RWPE2 (cell line): ENCODE measurements around the gene SPP2.

Experiments
- ATAC-seq: fragments of 200-7000 bp; cut with Tn5 transposase; 3 replicates; pipeline ENCODE4 v1.9.1; 2021; ENCODE audit warnings: low read depth
- DNase-seq: peaks from one replicate; pipeline ENCODE4 v3.0.0-alpha.2; 2020; ENCODE audit warnings: low spot score
- H3K27ac ChIP-seq: fragments of 450-650 bp; 2 replicates; pipeline ENCODE4 v1.5.1; 2017; ENCODE audit warnings: mild to moderate bottlenecking; ENCODE audit not compliant: poor library complexity, severe bottlenecking
- H3K27me3 ChIP-seq: fragments of 250-450 bp; sonication (Bioruptor Pico); 2 replicates; pipeline ENCODE4 v1.5.1; 2021; ENCODE audit warnings: mild to moderate bottlenecking, moderate library complexity; ENCODE audit not compliant: insufficient read depth, poor library complexity, severe bottlenecking
- H3K36me3 ChIP-seq: fragments of 250-450 bp; sonication (Bioruptor Pico); 2 replicates; pipeline ENCODE4 v1.5.1; 2020; ENCODE audit warnings: low read depth, mild to moderate bottlenecking, moderate library complexity
- H3K4me1 ChIP-seq: fragments of 250-450 bp; sonication (Bioruptor Pico); 2 replicates; pipeline ENCODE4 v1.5.1; 2021; ENCODE audit warnings: mild to moderate bottlenecking, moderate library complexity; ENCODE audit not compliant: insufficient read depth, poor library complexity, severe bottlenecking
- H3K4me3 ChIP-seq: fragments of 250-450 bp; sonication (Bioruptor Pico); 2 replicates; pipeline ENCODE4 v1.5.1; 2021; ENCODE audit warnings: mild to moderate bottlenecking, moderate library complexity; ENCODE audit not compliant: severe bottlenecking
- H3K9me3 ChIP-seq: fragments of 250-450 bp; sonication (Bioruptor Pico); 2 replicates; pipeline ENCODE4 v1.5.1; 2021; ENCODE audit warnings: mild to moderate bottlenecking, moderate library complexity; ENCODE audit not compliant: severe bottlenecking
- TF ChIP-seq, protein P1 (sequence below): fragments of 450-650 bp; IDR thresholded peaks from one replicate; pipeline ENCODE4 v1.5.1; 2017; ENCODE audit warnings: mild to moderate bottlenecking, moderate library complexity; ENCODE audit not compliant: poor library complexity, severe bottlenecking

The SPP2 gene

GRCh38 chr2:234061624-234062257 lies 11.2 kb downstream of the SPP2 start:
- Histone ChIP-seq H3K9me3 (no peaks in the 10 kb centered on the region), H3K27me3 (no peaks in the 10 kb centered on the region), H3K4me1 (no peaks in the 10 kb centered on the region), H3K27ac (no peak overlapping the region), H3K4me3 (no peak overlapping the region), H3K36me3 (no peaks in the 10 kb centered on the region)
- ATAC-seq (no peak), DNase-seq (no peak)
- TF ChIP-seq, protein P1, sequence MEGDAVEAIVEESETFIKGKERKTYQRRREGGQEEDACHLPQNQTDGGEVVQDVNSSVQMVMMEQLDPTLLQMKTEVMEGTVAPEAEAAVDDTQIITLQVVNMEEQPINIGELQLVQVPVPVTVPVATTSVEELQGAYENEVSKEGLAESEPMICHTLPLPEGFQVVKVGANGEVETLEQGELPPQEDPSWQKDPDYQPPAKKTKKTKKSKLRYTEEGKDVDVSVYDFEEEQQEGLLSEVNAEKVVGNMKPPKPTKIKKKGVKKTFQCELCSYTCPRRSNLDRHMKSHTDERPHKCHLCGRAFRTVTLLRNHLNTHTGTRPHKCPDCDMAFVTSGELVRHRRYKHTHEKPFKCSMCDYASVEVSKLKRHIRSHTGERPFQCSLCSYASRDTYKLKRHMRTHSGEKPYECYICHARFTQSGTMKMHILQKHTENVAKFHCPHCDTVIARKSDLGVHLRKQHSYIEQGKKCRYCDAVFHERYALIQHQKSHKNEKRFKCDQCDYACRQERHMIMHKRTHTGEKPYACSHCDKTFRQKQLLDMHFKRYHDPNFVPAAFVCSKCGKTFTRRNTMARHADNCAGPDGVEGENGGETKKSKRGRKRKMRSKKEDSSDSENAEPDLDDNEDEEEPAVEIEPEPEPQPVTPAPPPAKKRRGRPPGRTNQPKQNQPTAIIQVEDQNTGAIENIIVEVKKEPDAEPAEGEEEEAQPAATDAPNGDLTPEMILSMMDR, result no peak

- no peak overlapping the region for H3K4me3 ChIP-seq
- no peak for ATAC-seq
- no peaks in the 10 kb centered on the region for H3K27me3 ChIP-seq
- H3K36me3 ChIP-seq, result no peaks in the 10 kb centered on the region
- TF ChIP-seq, protein P1, result no peak
- DNase-seq, result no peak
- no peaks in the 10 kb centered on the region for H3K9me3 ChIP-seq
- no peak overlapping the region for H3K27ac ChIP-seq
- H3K4me1 ChIP-seq, result no peaks in the 10 kb centered on the region
Measured at GRCh38 chr2:234066587-234066986, 16.1 kb downstream of the SPP2 start.

GRCh38 chr2:234071664-234072063 lies 21.2 kb downstream of the SPP2 start:
- TF ChIP-seq, protein P1, result no peak
- ATAC-seq (no peak), DNase-seq (no peak)
- Histone ChIP-seq H3K4me1 (no peaks in the 10 kb centered on the region), H3K36me3 (no peaks in the 10 kb centered on the region), H3K4me3 (no peak overlapping the region), H3K27me3 (no peaks in the 10 kb centered on the region), H3K27ac (no peak overlapping the region), H3K9me3 (no peaks in the 10 kb centered on the region)

DNA sequence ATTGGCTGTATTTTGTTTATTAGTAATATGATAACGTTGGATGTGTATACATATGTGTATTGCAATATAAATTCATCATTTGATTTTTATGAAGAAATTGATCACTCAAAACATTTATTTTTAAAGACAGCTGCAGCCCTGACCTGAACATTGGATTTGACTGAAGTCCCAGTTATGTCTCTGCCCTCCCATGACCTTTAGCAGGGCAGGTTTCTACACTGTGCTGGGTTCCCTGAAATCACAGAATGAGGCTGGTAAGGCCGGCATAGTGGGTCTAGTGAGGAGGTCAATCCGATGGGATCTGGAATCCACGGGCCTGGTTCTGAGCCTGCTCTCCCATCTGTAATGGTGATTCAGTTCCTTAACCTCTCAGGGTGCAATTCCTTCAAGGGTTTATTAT lies 22.0 kb downstream of the SPP2 start:
- no peaks in the 10 kb centered on the region for H3K9me3 ChIP-seq
- no peak for DNase-seq
- no peaks in the 10 kb centered on the region for H3K4me1 ChIP-seq
- H3K4me3 ChIP-seq, result no peak overlapping the region
- TF ChIP-seq, protein P1, result no peak
- H3K27me3 ChIP-seq, result no peaks in the 10 kb centered on the region
- ATAC-seq, result no peak
- H3K27ac ChIP-seq, result no peak overlapping the region
- H3K36me3 ChIP-seq, result no peaks in the 10 kb centered on the region

- no peak overlapping the region for H3K27ac ChIP-seq
Measured at GRCh38 chr2:234074751-234075517, 24.4 kb downstream of the SPP2 start.

More at GRCh38 chr2:234074751-234075517, 24.4 kb downstream of the SPP2 start:
- no peaks in the 10 kb centered on the region for H3K36me3 ChIP-seq
- H3K4me3 ChIP-seq, result no peak overlapping the region
- no peaks in the 10 kb centered on the region for H3K4me1 ChIP-seq
- TF ChIP-seq, protein P1, result no peak
- no peaks in the 10 kb centered on the region for H3K27me3 ChIP-seq
- no peaks in the 10 kb centered on the region for H3K9me3 ChIP-seq
- no peak for DNase-seq
- ATAC-seq, result no peak
